GM23248 (cell line): ENCODE data around the gene NYNRIN.
"Not testable (repeated sequence)": the region's sequence is repeated elsewhere in the genome, so short reads cannot be mapped to it uniquely, and the experiment has no call there.

ENCODE experiments used
- EZH2 ChIP-seq: fragments of 200-600 bp; sonication (generic); IDR thresholded peaks from 2 replicates; pipeline ENCODE4 v1.6.1; 2018; ENCODE audit warnings: antibody characterized with exemption, mild to moderate bottlenecking; ENCODE audit not compliant: insufficient read depth, poor library complexity, severe bottlenecking
- EZH2phosphoT487 ChIP-seq: fragments of 200-600 bp; sonication (generic); IDR thresholded peaks from 2 replicates; pipeline ENCODE4 v1.6.1; 2018; ENCODE audit warnings: antibody characterized with exemption, moderate library complexity, mild to moderate bottlenecking, low read depth; ENCODE audit not compliant: insufficient read depth

DNA sequence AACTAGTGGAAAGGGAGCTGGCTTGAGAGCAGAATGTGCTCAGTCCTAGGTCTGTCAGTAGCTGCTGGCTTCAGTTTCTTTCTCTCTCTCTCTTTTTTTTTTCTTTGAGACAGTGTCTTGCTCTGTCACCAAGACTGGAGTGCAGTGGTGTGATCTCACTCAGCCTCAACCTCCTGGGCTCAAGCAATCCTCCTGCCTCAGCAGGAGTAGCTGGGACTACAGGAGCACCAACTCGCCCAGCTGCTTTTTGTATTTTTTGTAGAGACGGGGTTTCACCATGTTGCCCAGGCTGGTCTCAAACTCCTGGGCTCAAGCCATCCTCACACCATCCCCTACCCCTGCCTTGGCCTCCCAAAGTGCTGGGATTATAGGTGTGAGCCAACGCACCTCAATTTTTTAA lies 27.2 kb upstream of the NYNRIN start:
- not testable (repeated sequence) for TF ChIP-seq EZH2, EZH2phosphoT487
